DOHH2 (cell line): ENCODE results near the gene VPS37B.

ENCODE experiments used
- H3F3A ChIP-seq: fragments of 200-600 bp; sonication (generic), shearing (Covaris generic); 2 replicates; pipeline ENCODE4 v1.6.0; 2016; ENCODE audit warnings: antibody characterized with exemption, mild to moderate bottlenecking; ENCODE audit not compliant: control insufficient read depth, insufficient read depth
- H3K27ac ChIP-seq: fragments of 200-600 bp; sonication (generic); 2 replicates; pipeline ENCODE4 v1.5.1; 2014; ENCODE audit warnings: low read depth, mild to moderate bottlenecking, low read length, moderate library complexity
- H3K27me3 ChIP-seq: fragments of 200-600 bp; sonication (generic); 2 replicates; pipeline ENCODE4 v1.6.1; 2014; ENCODE audit warnings: mild to moderate bottlenecking, low read length, mixed read lengths; ENCODE audit not compliant: control insufficient read depth
- H3K36me3 ChIP-seq: fragments of 200-600 bp; sonication (generic); 2 replicates; pipeline ENCODE4 v1.6.1; 2014; ENCODE audit warnings: mild to moderate bottlenecking, low read length, moderate library complexity, mixed read lengths; ENCODE audit not compliant: control insufficient read depth
- H3K4me1 ChIP-seq: fragments of 200-600 bp; sonication (generic); 2 replicates; pipeline ENCODE4 v1.6.1; 2014; ENCODE audit warnings: mild to moderate bottlenecking, low read length, mixed read lengths; ENCODE audit not compliant: control insufficient read depth
- H3K4me2 ChIP-seq: fragments of 200-600 bp; sonication (generic); 2 replicates; pipeline ENCODE4 v1.6.0; 2014; ENCODE audit warnings: mild to moderate bottlenecking, low read length, moderate library complexity
- H3K4me3 ChIP-seq: fragments of 200-600 bp; sonication (generic); 2 replicates; pipeline ENCODE4 v1.5.1; 2014; ENCODE audit warnings: mild to moderate bottlenecking, low read length, mixed read lengths
- H3K79me2 ChIP-seq: fragments of 200-600 bp; sonication (generic); 2 replicates; pipeline ENCODE4 v1.6.1; 2014; ENCODE audit warnings: mild to moderate bottlenecking, low read length, mixed read lengths; ENCODE audit not compliant: control insufficient read depth
- H3K9me2 ChIP-seq: fragments of 200-600 bp; sonication (generic); replicated peaks from 2 replicates; pipeline ENCODE4 v1.6.1; 2014; ENCODE audit warnings: mild to moderate bottlenecking, low read length, mixed read lengths; ENCODE audit not compliant: control insufficient read depth
- H3K9me3 ChIP-seq: fragments of 200-600 bp; sonication (generic); 2 replicates; pipeline ENCODE4 v1.6.1; 2014; ENCODE audit warnings: antibody characterized with exemption, low read length, mixed read lengths; ENCODE audit not compliant: control insufficient read depth, insufficient read depth
- H4K20me1 ChIP-seq: fragments of 200-600 bp; sonication (generic); 2 replicates; pipeline ENCODE4 v1.6.0; 2014; ENCODE audit warnings: low read depth, mild to moderate bottlenecking, antibody characterized with exemption, low read length, moderate library complexity; ENCODE audit not compliant: control insufficient read depth, insufficient read depth
- EZH2phosphoT487 ChIP-seq: fragments of 200-600 bp; sonication (generic); IDR thresholded peaks from 2 replicates; pipeline ENCODE4 v1.6.1; 2017; ENCODE audit warnings: borderline replicate concordance, mild to moderate bottlenecking, antibody characterized with exemption, low read length, moderate library complexity, mixed read lengths
- TF ChIP-seq, protein P1 (sequence below): fragments of 200-600 bp; sonication (generic); IDR thresholded peaks from one replicate; pipeline ENCODE4 v1.5.1; 2014; ENCODE audit warnings: antibody characterized with exemption, mild to moderate bottlenecking, low read depth, low read length; ENCODE audit not compliant: poor library complexity, severe bottlenecking

The VPS37B gene

DNA sequence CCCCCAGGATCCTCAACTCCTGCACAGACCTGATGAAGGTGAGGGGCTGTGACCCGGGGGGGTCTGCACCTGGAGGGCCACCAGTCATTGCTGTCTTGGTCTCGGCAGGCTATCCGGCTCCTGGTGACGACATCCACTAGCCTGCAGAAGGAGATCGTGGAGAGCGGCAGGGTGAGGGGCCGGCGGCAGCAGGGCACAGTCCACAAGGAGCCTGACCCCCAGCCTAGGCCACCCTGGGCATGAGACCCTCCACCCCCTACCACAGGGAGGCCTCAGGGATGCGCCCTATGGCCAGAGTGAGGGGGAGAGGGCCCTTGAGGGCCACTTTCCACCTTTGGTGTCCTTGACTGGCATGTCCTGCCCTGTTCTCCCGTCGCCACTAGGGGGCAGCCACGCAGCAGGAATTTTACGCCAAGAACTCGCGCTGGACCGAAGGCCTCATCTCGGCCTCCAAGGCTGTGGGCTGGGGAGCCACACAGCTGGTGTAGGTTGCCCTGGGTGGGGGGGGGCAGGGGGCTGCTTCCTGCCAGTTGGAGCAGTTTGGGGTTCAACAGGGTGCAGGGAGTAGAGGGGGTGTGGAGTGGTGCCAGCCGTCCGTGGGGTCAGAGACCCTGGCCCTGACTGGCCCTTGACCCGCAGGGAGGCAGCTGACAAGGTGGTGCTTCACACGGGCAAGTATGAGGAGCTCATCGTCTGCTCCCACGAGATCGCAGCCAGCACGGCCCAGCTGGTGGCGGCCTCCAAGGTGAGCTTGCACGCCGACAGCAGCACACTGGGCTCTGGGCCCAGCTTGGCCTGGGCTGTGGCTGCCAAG, 35.7 kb downstream of the VPS37B start:
- Histone ChIP-seq H3K9me3 (no peaks in the 10 kb centered on the region), H3K27ac (no peak overlapping the region), H3F3A (no peaks in the 10 kb centered on the region), H3K27me3 (no peaks in the 10 kb centered on the region), H3K4me3 (no peak overlapping the region), H3K79me2 (no peaks in the 10 kb centered on the region), H4K20me1 (no peaks in the 10 kb centered on the region), H3K9me2 (no peaks in the 10 kb centered on the region), H3K36me3 (peaks cover 34% of the 10 kb centered on the region), H3K4me2 (no peak overlapping the region), H3K4me1 (peaks cover 4% of the 10 kb centered on the region; the same call in 1 of the 2 replicates)
- TF ChIP-seq, protein P1, sequence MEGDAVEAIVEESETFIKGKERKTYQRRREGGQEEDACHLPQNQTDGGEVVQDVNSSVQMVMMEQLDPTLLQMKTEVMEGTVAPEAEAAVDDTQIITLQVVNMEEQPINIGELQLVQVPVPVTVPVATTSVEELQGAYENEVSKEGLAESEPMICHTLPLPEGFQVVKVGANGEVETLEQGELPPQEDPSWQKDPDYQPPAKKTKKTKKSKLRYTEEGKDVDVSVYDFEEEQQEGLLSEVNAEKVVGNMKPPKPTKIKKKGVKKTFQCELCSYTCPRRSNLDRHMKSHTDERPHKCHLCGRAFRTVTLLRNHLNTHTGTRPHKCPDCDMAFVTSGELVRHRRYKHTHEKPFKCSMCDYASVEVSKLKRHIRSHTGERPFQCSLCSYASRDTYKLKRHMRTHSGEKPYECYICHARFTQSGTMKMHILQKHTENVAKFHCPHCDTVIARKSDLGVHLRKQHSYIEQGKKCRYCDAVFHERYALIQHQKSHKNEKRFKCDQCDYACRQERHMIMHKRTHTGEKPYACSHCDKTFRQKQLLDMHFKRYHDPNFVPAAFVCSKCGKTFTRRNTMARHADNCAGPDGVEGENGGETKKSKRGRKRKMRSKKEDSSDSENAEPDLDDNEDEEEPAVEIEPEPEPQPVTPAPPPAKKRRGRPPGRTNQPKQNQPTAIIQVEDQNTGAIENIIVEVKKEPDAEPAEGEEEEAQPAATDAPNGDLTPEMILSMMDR = peak; percentile 94
- no peak for TF ChIP-seq EZH2phosphoT487

- Histone ChIP-seq H3K4me2 (no peak overlapping the region), H3K4me1 (peaks cover 4% of the 10 kb centered on the region; the same call in 1 of the 2 replicates), H3K27ac (no peak overlapping the region), H3K27me3 (no peaks in the 10 kb centered on the region), H3K36me3 (peaks cover 35% of the 10 kb centered on the region), H3K79me2 (no peaks in the 10 kb centered on the region), H4K20me1 (no peaks in the 10 kb centered on the region), H3F3A (no peaks in the 10 kb centered on the region), H3K9me3 (no peaks in the 10 kb centered on the region), H3K4me3 (no peak overlapping the region), H3K9me2 (no peaks in the 10 kb centered on the region)
- TF ChIP-seq EZH2phosphoT487 = no peak
- TF ChIP-seq, protein P1 = no peak
Measured at GRCh38 chr12:122859303-122860039, 36.5 kb downstream of the VPS37B start.

- peaks cover 35% of the 10 kb centered on the region for H3K36me3 ChIP-seq
- H4K20me1 ChIP-seq = no peaks in the 10 kb centered on the region
- H3K4me1 ChIP-seq = peaks cover 4% of the 10 kb centered on the region; the same call in 1 of the 2 replicates
- no peaks in the 10 kb centered on the region for H3F3A ChIP-seq
- no peak overlapping the region for H3K4me2 ChIP-seq
- H3K27ac ChIP-seq = no peak overlapping the region
- H3K27me3 ChIP-seq = no peaks in the 10 kb centered on the region
- no peaks in the 10 kb centered on the region for H3K79me2 ChIP-seq
- TF ChIP-seq EZH2phosphoT487 = no peak
- TF ChIP-seq, protein P1 = no peak
- no peak overlapping the region for H3K4me3 ChIP-seq
- no peaks in the 10 kb centered on the region for H3K9me2 ChIP-seq
- no peaks in the 10 kb centered on the region for H3K9me3 ChIP-seq
Measured at GRCh38 chr12:122858591-122859302, 37.2 kb downstream of the VPS37B start.
